Testis (tissue), 2 donors: ENCODE results near the gene LYRM7.

Experiments used
- POLR2A ChIP-seq: fragments of 450-650 bp; IDR thresholded peaks from one replicate; pipeline ENCODE4 v1.6.1; 2017; ENCODE audit warnings: antibody characterized with exemption, mild to moderate bottlenecking, moderate library complexity
- TF ChIP-seq, protein P1 (sequence below), 3 experiments: fragments of 450-650 bp in 2 of 3; fragments of 200-600 bp in 1 of 3; sonication (generic) in 1 of 3; IDR thresholded peaks; one replicate each; pipeline ENCODE4 v1.5.1; 2016 to 2019; ENCODE audit warnings: antibody characterized with exemption in 3 of 3, mild to moderate bottlenecking in 2 of 3, moderate library complexity in 1 of 3

- TF ChIP-seq, protein P1, sequence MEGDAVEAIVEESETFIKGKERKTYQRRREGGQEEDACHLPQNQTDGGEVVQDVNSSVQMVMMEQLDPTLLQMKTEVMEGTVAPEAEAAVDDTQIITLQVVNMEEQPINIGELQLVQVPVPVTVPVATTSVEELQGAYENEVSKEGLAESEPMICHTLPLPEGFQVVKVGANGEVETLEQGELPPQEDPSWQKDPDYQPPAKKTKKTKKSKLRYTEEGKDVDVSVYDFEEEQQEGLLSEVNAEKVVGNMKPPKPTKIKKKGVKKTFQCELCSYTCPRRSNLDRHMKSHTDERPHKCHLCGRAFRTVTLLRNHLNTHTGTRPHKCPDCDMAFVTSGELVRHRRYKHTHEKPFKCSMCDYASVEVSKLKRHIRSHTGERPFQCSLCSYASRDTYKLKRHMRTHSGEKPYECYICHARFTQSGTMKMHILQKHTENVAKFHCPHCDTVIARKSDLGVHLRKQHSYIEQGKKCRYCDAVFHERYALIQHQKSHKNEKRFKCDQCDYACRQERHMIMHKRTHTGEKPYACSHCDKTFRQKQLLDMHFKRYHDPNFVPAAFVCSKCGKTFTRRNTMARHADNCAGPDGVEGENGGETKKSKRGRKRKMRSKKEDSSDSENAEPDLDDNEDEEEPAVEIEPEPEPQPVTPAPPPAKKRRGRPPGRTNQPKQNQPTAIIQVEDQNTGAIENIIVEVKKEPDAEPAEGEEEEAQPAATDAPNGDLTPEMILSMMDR (IDR thresholded peaks at IDR 0.05) = peak in 2 of 3 experiments; percentile 0 to 24
- TF ChIP-seq POLR2A = peak; percentile 31
Measured at GRCh38 chr5:131165119-131165727, 5.5 kb upstream of the LYRM7 start, which contains the start of gene HINT1.
